Measurements from ENCODE around the gene C17orf67. TPM values are rescaled to one million over a fixed set of nuclear protein-coding genes. Genes with fewer than 3 reads are reported as not detected.

The C17orf67 gene
- total RNA-seq: 1.6 and 2.0 TPM in 2 replicates

GRCh38 chr17:56833809-56834379 is at the start of gene C17orf67, which contains the start of gene DGKE:
Gene C17orf67 (minus strand): TSS chr17:56833920. CDS start chr17:56815810, 18,110 bp downstream.
Gene DGKE (plus strand): TSS chr17:56834151. CDS start chr17:56834796, 645 bp downstream.

Small RNA genes within 50 kb of the gene (small RNA-seq; reads per million reads assigned to genes)
- not detected for gene RNU6-1158P

Other genes starting within 250 kb of the C17orf67 start
- 2.8 and 3.9 TPM in 2 replicates for gene NOG, start 240.2 kb downstream of the C17orf67 start, total RNA-seq
- 11.1 and 17.5 TPM in 2 replicates for gene DGKE, start 231 bp upstream of the C17orf67 start, total RNA-seq
- 41.5 and 53.1 TPM in 2 replicates for gene TRIM25, start 80.1 kb upstream of the C17orf67 start, total RNA-seq
- gene COIL, start 127.1 kb upstream of the C17orf67 start, total RNA-seq: 15.7 and 17.0 TPM in 2 replicates
- 22.4 and 24.5 TPM in 2 replicates for gene SCPEP1, start 144.2 kb upstream of the C17orf67 start, total RNA-seq